RWPE1 (cell line): ENCODE measurements around the gene SPNS1.
"Not testable (repeated sequence)": the region's sequence is repeated elsewhere in the genome, so short reads cannot be mapped to it uniquely, and the experiment has no call there.

Experiments used
- CTCF ChIA-PET: fragments of 350-600 bp; sonication (Branson Sonifier 250); formaldehyde crosslinking; extraction: SDS; loops from one replicate; lab custom pipeline; 2021; lab: Yijun Ruan, JAX
- POLR2A ChIA-PET: fragments of 400-600 bp; formaldehyde crosslinking; extraction: SDS; loops from one replicate; lab custom pipeline; 2020; ENCODE audit warnings: antibody characterized with exemption; ENCODE audit not compliant: low non-redundant PET; lab: Yijun Ruan, JAX
- DNase-seq: peaks from one replicate; pipeline ENCODE4 v3.0.0; 2012; ENCODE audit warnings: low spot score
- H3K27ac ChIP-seq: fragments of 450-650 bp; 2 replicates; pipeline ENCODE4 v1.5.1; 2017
- CTCF ChIP-seq: fragments of 450-650 bp; conservative IDR thresholded peaks from 2 replicates; pipeline ENCODE4 v1.5.1; 2017; ENCODE audit warnings: low read depth, mild to moderate bottlenecking

Gene SPNS1

GRCh38 chr16:28974437-28975157 is at the start of gene SPNS1:
Gene SPNS1, plus strand, starts transcription at chr16:28974778. Its CDS starts 374 bp downstream, at chr16:28975152.
- no peak for TF ChIP-seq CTCF
- DNase-seq: peak; percentile 96
- ChIA-PET POLR2A (interaction anchor here (0.6 kb wide), 1 partner anchor 830 kb away, joined by 3 read pairs; no protein-coding TSS in a partner anchor), CTCF (no interaction called here)
- H3K27ac ChIP-seq: peak within 1 kb of the TSS; percentile 86

- peak overlapping the region; percentile 99 for H3K27ac ChIP-seq
- TF ChIP-seq CTCF: no peak
- ChIA-PET POLR2A (interaction anchor here (0.5 to 1.0 kb wide), 2 partner anchors 20 to 31 kb away, joined by 3 read pairs; no protein-coding TSS in a partner anchor), CTCF (interaction anchor here (0.6 kb wide), 1 partner anchor 778 kb away, joined by 4 read pairs; no protein-coding TSS in a partner anchor)
- peak; percentile 60 for DNase-seq
These were observed 49.0 kb upstream of the SPNS1 start for GRCh38 chr16:28925386-28926228.

- CTCF ChIA-PET: interaction anchor here (1.5 kb wide), 1 partner anchor 19 kb away, joined by 5 read pairs; no protein-coding TSS in a partner anchor
- POLR2A ChIA-PET, DNase-seq: not testable (repeated sequence)
- peak overlapping the region; percentile 99; the same call in 1 of the 2 replicates for H3K27ac ChIP-seq
These were observed 48.3 kb upstream of the SPNS1 start for GRCh38 chr16:28926284-28926683.

- H3K27ac ChIP-seq: no peak overlapping the region
- DNase-seq: no peak
- CTCF ChIA-PET: interaction anchor here (0.6 to 1.5 kb wide), 2 partner anchors 17 to 75 kb away, joined by 4 to 5 read pairs; no protein-coding TSS in a partner anchor
- POLR2A ChIA-PET: no interaction called here
- TF ChIP-seq CTCF: no peak
These were observed 46.8 kb upstream of the SPNS1 start for GRCh38 chr16:28927815-28928214.

GRCh38 chr16:28930203-28930602 is 44.4 kb upstream of the SPNS1 start:
- no peak for DNase-seq
- ChIA-PET POLR2A (no interaction called here), CTCF (interaction anchor here (0.6 kb wide), 1 partner anchor 1655 kb away, joined by 4 read pairs; no protein-coding TSS in a partner anchor)
- no peak overlapping the region for H3K27ac ChIP-seq
- no peak for TF ChIP-seq CTCF

- no peak for DNase-seq
- no peak for TF ChIP-seq CTCF
- CTCF ChIA-PET: interaction anchor here (0.6 kb wide), 1 partner anchor 1656 kb away, joined by 4 read pairs; no protein-coding TSS in a partner anchor
- POLR2A ChIA-PET: no interaction called here
- H3K27ac ChIP-seq: no peak overlapping the region
These were observed 43.9 kb upstream of the SPNS1 start for GRCh38 chr16:28930652-28931051.
